ENCODE measurements around the gene C1QTNF8.
A peak's percentile ranks its signal among the peaks of the same experiment; 100 is the strongest.

- TF ChIP-seq, protein P1, sequence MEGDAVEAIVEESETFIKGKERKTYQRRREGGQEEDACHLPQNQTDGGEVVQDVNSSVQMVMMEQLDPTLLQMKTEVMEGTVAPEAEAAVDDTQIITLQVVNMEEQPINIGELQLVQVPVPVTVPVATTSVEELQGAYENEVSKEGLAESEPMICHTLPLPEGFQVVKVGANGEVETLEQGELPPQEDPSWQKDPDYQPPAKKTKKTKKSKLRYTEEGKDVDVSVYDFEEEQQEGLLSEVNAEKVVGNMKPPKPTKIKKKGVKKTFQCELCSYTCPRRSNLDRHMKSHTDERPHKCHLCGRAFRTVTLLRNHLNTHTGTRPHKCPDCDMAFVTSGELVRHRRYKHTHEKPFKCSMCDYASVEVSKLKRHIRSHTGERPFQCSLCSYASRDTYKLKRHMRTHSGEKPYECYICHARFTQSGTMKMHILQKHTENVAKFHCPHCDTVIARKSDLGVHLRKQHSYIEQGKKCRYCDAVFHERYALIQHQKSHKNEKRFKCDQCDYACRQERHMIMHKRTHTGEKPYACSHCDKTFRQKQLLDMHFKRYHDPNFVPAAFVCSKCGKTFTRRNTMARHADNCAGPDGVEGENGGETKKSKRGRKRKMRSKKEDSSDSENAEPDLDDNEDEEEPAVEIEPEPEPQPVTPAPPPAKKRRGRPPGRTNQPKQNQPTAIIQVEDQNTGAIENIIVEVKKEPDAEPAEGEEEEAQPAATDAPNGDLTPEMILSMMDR (IDR thresholded peaks at IDR 0.05), result peak; percentile 23; the same call in 1 of the 2 replicates
- no peak for TF ChIP-seq REST (IDR thresholded peaks at IDR 0.05; ENCODE audit: insufficient read depth in 1 of 2, low read depth in 2 of 2, low read length in 1 of 2)
- no peak for TF ChIP-seq POLR2AphosphoS5 (IDR thresholded peaks at IDR 0.05; ENCODE audit: low read depth, low read length)
- TF ChIP-seq SIN3A (IDR thresholded peaks at IDR 0.05; ENCODE audit: borderline replicate concordance, insufficient read depth, low read depth, low read length), result no peak
- no peak for TF ChIP-seq TCF7L2 (IDR thresholded peaks at IDR 0.05; ENCODE audit: low read depth, low read length)
Measured at GRCh38 chr16:1093284-1094123, 2.5 kb downstream of the C1QTNF8 start.
